ENCODE results near the gene MFAP1. TPM values are rescaled to one million over a fixed set of nuclear protein-coding genes. Genes with fewer than 3 reads are reported as not detected.

Gene MFAP1, protein sequence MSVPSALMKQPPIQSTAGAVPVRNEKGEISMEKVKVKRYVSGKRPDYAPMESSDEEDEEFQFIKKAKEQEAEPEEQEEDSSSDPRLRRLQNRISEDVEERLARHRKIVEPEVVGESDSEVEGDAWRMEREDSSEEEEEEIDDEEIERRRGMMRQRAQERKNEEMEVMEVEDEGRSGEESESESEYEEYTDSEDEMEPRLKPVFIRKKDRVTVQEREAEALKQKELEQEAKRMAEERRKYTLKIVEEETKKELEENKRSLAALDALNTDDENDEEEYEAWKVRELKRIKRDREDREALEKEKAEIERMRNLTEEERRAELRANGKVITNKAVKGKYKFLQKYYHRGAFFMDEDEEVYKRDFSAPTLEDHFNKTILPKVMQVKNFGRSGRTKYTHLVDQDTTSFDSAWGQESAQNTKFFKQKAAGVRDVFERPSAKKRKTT
- polyA plus RNA-seq, result 18.5 and 20.9 TPM in 2 replicates

DNA sequence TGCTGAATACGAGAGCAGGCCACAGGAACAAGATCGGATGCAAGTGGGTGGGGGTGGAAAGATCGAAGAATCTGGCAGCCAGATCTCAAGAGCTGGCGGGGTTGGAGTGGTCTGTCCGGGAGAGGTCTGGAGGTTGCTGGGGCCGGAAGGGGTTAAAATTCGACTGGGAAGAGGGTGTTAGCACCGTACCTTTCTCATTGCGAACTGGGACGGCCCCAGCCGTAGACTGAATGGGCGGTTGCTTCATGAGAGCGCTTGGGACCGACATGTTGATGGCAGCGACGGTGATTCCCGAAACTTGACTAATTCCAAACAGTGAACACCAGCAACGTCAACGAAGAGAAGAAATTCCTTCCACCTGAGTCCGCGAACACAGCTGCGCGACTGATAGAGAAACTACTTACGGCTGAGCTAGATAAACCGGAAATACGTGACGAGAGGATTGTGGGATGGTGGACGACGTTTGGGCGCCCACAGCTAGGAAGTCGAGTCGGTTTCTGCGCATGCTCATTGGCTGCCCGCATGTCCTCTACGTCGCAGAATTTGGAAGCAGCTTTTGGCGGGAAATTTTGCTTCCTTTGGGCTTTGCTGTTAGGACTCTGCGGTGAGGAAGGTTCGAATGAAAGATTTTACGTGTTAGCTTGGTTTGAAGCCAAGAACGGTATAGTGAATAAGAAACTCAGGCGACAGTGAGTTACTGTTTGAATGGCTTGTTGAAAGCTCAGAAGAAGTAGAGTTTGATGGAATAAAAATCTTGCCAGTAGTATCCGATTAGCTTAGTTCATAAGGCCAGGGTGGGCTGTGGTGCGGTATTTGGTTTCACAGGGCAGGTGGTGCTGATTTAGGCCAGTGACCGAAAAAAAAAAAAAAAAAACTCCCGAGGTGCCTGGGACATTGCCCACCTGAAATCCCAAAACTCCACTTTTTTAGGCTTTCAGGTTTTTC is at the start of gene MFAP1:
Gene MFAP1, minus strand, starts transcription at position 389 of the 945 bp plus-strand sequence. Its CDS starts 121 bp downstream, at position 268.

DNA sequence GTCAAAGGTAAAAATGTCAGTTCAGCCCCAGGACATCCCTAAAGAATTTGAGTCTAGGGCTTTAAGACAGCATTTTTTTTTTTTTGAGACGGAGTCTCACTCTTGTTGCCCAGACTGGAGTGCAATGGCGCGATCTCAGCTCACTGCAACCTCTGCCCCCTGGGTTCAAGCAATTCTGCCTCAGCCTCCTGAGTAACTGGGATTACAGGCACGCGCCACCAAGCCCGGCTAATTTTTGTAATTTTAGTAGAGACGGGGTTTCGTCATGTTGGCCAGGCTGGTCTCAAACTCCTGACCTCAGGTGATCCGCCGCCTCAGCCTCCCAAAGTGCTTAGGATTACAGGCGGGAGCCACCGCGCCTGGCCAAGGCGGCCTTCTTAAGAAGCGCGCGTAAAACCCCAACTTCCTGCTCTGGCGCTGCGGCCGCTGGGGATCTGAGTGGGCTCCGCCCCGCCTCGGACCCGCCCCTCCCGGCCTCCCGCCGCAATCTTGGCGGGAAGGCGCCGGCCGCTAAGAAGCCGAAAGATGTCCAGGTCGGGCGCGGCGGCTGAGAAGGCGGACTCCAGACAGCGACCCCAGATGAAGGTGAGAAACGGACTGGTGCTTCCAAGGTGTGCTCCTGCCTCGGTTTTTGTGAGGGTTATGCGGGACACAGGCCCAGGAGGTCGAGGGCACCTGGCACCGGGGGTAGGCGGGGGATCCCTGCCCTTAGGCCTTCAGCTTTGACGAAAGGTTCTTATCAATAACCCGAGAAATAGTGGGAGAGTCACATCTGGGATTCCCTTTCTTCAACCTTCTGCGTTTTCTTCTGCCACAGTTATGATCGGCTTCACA is 2.2 kb upstream of the MFAP1 start, which contains the start of gene WDR76:
Gene WDR76, plus strand, starts transcription at position 495 of the 834 bp plus-strand sequence. Its CDS starts 31 bp downstream, at position 526.

DNA sequence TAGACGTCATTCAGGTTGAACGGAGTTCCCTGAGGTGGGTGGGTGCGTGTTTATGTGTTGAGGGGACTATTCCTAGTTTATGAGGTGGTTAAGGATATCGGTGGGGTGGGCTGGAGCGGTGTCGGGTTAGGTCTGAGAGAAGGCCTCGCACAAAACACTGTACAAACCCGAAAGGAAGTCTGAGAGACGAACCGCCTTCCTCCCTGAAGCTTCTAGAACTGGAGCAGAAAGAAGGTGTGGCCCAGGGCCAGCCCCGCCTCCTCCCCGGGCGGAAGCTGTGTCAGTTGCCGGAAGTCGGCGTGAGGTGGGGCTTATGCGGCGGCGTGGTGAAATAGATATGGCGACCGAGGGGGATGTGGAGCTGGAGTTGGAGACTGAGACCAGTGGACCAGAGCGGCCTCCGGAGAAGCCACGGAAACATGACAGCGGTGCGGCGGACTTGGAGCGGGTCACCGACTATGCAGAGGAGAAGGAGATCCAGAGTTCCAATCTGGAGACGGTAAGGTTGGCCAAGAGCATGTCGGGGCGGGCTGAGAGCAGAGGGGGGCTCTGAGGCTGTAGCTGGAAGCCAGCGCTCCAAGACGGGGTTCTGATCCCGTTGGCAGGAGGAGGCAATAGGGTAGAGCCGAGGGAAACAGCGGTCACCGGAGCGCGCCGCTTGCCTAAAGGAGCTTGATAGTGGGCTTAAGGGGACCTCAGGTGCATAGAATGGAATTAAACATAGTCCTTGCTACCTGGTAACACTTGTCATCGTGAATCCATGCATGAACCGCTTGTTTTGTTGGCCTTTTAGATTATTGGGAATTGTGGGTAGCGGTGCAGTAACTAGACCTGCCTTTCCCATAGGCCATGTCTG is 24.0 kb downstream of the MFAP1 start, which contains the start of gene HYPK:
Gene HYPK, plus strand, starts transcription at position 314 of the 856 bp plus-strand sequence. Its CDS starts 24 bp downstream, at position 338.

DNA sequence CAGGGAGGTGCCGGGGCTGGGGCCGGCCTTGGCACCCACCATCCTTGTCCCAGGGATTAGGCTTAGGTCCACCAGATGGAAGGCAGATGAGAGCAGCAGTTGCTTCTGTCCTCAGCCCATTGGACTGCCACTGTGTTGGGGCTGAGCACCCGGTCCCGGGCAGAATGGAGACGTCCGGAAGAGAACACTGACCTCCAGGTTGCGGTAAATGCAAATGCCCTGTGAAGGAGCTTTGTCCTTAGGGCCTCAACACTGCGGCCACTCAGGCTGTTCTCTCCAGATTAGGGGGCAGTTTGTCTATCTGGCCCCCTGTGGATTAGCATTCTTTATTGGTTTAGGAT is 24.6 kb downstream of the MFAP1 start, which contains the start of gene SERINC4:
Gene SERINC4, minus strand, starts transcription at position 276 of the 341 bp plus-strand sequence. Its CDS starts 234 bp downstream, at position 42.

DNA sequence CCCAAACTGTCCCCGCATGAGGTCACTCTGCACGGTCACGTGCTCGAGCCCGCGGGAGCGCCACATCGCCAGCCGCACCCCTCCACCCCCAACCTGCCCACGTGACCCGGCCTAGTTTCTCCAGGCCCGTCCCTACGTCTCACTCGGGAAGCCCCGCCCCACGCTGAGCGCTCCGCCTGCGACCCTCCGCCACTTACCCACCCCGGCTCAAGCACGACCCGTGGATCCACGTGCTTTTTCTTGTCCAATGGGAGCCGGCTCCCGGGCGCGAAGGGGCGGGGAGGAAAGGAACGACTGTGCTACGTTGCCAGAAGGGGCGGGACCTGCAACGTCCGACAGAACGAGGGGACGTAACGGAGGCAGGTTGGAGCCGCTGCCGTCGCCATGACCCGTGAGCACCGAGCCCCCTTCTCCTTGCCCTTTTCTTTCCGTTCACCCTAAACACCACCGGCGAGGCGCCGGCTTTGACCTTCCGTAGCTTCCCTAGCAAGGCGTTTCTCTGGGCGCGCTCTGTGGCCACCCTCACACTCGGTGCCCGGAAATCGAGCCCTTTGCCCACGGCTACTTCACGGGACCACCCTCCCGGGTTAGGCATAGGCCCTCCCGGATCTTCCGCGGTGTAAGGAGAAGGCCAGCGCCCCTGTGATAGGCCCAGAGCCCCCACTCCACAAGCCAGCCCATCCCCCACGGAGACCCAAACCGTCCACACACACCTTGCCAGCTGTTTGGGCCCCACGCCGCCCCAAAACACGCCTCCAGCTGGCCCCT is 32.3 kb downstream of the MFAP1 start, which contains the start of gene SERF2:
Gene SERF2, plus strand, starts transcription at position 328 of the 768 bp plus-strand sequence. Its CDS starts 57 bp downstream, at position 385.

DNA sequence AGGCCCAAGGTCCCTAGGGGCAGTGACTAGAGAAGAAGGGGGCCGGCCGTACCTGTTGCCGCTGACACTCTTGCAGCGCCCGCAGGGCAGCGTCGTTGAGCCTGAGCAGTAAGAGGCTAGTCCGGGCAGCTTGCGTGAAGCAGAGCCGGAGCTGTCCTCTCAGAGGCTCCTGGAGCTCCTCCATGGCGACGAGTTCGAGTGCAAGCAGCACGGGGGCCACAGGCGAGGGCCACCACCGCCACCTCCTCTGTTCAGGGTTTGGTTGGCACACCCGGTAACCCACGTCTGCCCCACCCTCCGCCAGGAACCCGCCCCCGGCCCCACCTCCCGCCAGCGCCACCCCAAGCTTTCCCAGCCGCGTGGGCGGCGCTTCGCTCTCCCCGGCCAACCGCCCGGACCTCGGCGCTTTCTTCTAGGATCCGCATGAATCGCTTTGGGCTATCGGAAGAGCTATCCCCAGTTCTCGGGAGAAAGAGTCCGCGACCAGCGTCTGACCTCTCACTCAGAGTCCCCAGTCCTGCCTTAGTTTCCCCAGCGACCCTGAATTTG is 47.7 kb downstream of the MFAP1 start, which contains the start of gene ELL3:
Gene ELL3, minus strand, starts transcription at position 249 of the 549 bp plus-strand sequence. Its CDS starts 65 bp downstream, at position 184.

Other genes starting within 250 kb of the MFAP1 start
- 6.4 and 6.9 TPM in 2 replicates for gene PPIP5K1, start 234.5 kb downstream of the MFAP1 start, polyA plus RNA-seq
- gene CKMT1B, start 230.7 kb downstream of the MFAP1 start, polyA plus RNA-seq, result 73.4 and 92.8 TPM in 2 replicates
- 0.69 and 1.5 TPM in 2 replicates for gene STRC, start 205.9 kb downstream of the MFAP1 start, polyA plus RNA-seq
- gene CATSPER2, start 175.8 kb downstream of the MFAP1 start, polyA plus RNA-seq, result 8.9 and 13.0 TPM in 2 replicates
- gene CKMT1A, start 130.8 kb downstream of the MFAP1 start, polyA plus RNA-seq, result 53.6 and 81.7 TPM in 2 replicates
- 153 and 226 TPM in 2 replicates for gene PDIA3, start 78.3 kb downstream of the MFAP1 start, polyA plus RNA-seq
- not detected in 2 replicates for gene ELL3, start 47.7 kb downstream of the MFAP1 start, polyA plus RNA-seq
- 1,942 and 2,090 TPM in 2 replicates for gene SERF2, start 32.4 kb downstream of the MFAP1 start, polyA plus RNA-seq
- not detected in 2 replicates for gene SERINC4, start 24.5 kb downstream of the MFAP1 start, polyA plus RNA-seq
- gene HYPK, start 24.1 kb downstream of the MFAP1 start, polyA plus RNA-seq, result 13.9 and 21.5 TPM in 2 replicates
- 0.15 TPM in 1 of 2 replicates, not detected in the other for gene WDR76, start 2.3 kb upstream of the MFAP1 start, polyA plus RNA-seq